H7 (cell line): ENCODE measurements around the gene SLC11A1. TPM values are rescaled to one million over a fixed set of nuclear protein-coding genes. Genes with fewer than 3 reads are reported as not detected.

Experiments used
- DNase-seq: peaks from one replicate; pipeline ENCODE4 v3.0.0; 2012
- H3K27me3 ChIP-seq: 2 replicates; pipeline ENCODE4 v1.6.0; 2011; ENCODE audit warnings: mild to moderate bottlenecking, low read length; ENCODE audit not compliant: control insufficient read depth, insufficient read depth
- H3K36me3 ChIP-seq: replicated peaks from 2 replicates; pipeline ENCODE4 v1.5.1; 2011; ENCODE audit warnings: low read length; ENCODE audit not compliant: control insufficient read depth, insufficient read depth
- H3K4me3 ChIP-seq: 2 replicates; pipeline ENCODE4 v1.5.1; 2011; ENCODE audit warnings: low read depth, mild to moderate bottlenecking, control low read depth, low read length, moderate library complexity; ENCODE audit not compliant: insufficient read depth
- total RNA-seq: library from RNA; depleted of rRNA; stranded (reverse); fragments of >200 nt; shearing (Covaris generic); gene quantifications from 2 replicates; pipeline ENCODE4 v1.2.3, GENCODE V29; 2014

SLC11A1 gene
- total RNA-seq, 1 experiment from 2014 or later: not detected

- no peak for DNase-seq
- peaks cover 31% of the 10 kb centered on the region for H3K27me3 ChIP-seq
- H3K4me3 ChIP-seq: no peak overlapping the region
- H3K36me3 ChIP-seq: no peaks in the 10 kb centered on the region
Measured at GRCh38 chr2:218394298-218395089, 12.4 kb downstream of the SLC11A1 start.

DNA sequence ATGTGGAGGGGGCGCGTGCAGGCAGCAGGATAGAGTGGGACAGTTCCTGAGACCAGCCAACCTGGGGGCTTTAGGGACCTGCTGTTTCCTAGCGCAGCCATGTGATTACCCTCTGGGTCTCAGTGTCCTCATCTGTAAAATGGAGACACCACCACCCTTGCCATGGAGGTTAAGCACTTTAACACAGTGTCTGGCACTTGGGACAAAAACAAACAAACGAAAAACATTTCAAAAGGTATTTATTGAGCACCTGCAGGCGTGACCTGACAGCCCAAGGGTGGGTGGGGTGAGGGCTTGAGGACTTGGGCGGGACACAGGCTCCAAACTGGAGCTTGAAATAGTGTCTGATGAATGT is 13.0 kb downstream of the SLC11A1 start:
- peak overlapping the region; percentile 64; the same call in 1 of the 2 replicates for H3K4me3 ChIP-seq

DNA sequence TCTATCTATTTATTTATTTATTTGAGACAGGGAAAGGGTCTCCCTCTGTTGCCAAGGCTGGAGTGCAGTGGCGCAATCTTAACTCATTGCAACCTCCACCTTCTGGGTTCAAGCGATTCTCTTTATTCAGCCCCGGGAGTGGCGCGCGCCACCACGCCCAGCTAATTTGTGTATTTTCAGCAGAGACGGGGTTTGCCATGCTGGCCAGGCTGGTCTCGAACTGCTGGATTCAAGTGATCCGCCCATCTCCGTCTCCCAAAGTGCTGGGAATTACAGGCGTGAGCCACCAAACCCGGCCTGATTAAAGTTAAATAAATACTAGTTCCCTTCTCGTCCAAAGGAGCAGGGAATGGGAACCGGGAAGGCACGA is 13.4 kb downstream of the SLC11A1 start:
- DNase-seq: no peak
- no peaks in the 10 kb centered on the region for H3K36me3 ChIP-seq
- peak overlapping the region; percentile 64 for H3K4me3 ChIP-seq
- H3K27me3 ChIP-seq: peaks cover 31% of the 10 kb centered on the region

More for the DNA sequence above, 13.0 kb downstream of the SLC11A1 start:
- Histone ChIP-seq H3K27me3 (peaks cover 31% of the 10 kb centered on the region), H3K36me3 (no peaks in the 10 kb centered on the region)
- no peak for DNase-seq

DNA sequence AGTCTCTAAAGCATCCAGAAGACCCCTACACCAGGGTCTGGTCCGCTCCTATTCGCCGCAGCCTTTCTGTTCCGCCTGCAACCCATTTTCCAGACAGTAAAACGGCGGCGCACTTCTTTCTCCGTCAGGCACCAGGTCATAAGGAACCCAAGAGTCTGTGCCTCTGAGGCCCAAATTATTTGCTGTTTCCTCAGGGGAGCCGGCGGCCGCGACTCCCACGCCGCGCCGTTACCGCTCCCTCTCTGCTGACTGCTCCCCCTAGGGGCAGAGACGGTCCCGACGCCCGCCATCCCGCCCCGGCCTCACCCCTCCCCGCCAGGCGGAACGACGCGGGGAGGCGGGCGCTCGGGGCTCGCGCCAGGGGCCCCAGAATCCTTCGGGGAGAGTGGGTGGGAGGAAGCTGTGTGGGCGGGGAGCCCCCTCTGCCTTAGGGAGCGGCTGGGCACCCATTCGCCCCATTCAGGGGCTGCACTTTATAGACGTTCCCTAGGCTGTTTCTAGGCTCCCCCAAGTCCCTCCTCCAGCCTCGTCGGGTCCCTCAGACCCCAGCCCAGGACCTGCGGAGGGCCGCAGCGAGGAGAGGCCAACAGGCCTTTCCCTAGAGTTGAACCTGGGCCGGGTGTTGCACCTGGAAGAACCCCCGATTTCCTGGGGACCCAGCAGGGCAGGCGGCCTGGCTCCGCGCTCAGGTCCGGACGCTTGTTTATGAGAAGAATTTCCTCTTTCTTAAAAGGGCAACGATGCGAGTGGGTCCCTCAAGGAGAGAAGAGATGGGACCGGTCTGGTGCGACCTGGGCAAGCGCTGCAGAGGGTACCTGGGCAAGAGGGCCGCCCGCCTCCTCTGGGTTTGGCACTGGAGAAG is 14.0 kb downstream of the SLC11A1 start:
- peak; percentile 96 for DNase-seq
- Histone ChIP-seq H3K36me3 (no peaks in the 10 kb centered on the region), H3K4me3 (peak overlapping the region; percentile 64), H3K27me3 (peaks cover 31% of the 10 kb centered on the region)

GRCh38 chr2:218396688-218397462 is 14.8 kb downstream of the SLC11A1 start:
- H3K4me3 ChIP-seq: peak overlapping the region; percentile 64
- DNase-seq: peak; percentile 60
- peaks cover 31% of the 10 kb centered on the region for H3K27me3 ChIP-seq
- no peaks in the 10 kb centered on the region for H3K36me3 ChIP-seq

GRCh38 chr2:218397463-218397819 is 15.4 kb downstream of the SLC11A1 start:
- peak; percentile 18 for DNase-seq
- peaks cover 31% of the 10 kb centered on the region for H3K27me3 ChIP-seq
- H3K4me3 ChIP-seq: peak overlapping the region; percentile 64
- no peaks in the 10 kb centered on the region for H3K36me3 ChIP-seq

- Histone ChIP-seq H3K27me3 (peaks cover 31% of the 10 kb centered on the region), H3K36me3 (no peaks in the 10 kb centered on the region), H3K4me3 (peak overlapping the region; percentile 64)
- DNase-seq: peak; percentile 87
Measured at GRCh38 chr2:218397820-218398436, 15.9 kb downstream of the SLC11A1 start.

GRCh38 chr2:218398437-218399390 is 16.6 kb downstream of the SLC11A1 start:
- Histone ChIP-seq H3K4me3 (peak overlapping the region; percentile 64), H3K36me3 (no peaks in the 10 kb centered on the region; the same call in 1 of the 2 replicates), H3K27me3 (peaks cover 31% of the 10 kb centered on the region)
- DNase-seq: peak; percentile 92

GRCh38 chr2:218399391-218400166 is 17.5 kb downstream of the SLC11A1 start, which contains the start of gene CTDSP1:
TSS of gene CTDSP1 (plus strand) at chr2:218399868. CDS start at chr2:218400091, 223 bp downstream.
- Histone ChIP-seq H3K36me3 (peaks cover 4% of the 10 kb centered on the region), H3K27me3 (peaks cover 31% of the 10 kb centered on the region)
- peak; percentile 95 for DNase-seq

DNA sequence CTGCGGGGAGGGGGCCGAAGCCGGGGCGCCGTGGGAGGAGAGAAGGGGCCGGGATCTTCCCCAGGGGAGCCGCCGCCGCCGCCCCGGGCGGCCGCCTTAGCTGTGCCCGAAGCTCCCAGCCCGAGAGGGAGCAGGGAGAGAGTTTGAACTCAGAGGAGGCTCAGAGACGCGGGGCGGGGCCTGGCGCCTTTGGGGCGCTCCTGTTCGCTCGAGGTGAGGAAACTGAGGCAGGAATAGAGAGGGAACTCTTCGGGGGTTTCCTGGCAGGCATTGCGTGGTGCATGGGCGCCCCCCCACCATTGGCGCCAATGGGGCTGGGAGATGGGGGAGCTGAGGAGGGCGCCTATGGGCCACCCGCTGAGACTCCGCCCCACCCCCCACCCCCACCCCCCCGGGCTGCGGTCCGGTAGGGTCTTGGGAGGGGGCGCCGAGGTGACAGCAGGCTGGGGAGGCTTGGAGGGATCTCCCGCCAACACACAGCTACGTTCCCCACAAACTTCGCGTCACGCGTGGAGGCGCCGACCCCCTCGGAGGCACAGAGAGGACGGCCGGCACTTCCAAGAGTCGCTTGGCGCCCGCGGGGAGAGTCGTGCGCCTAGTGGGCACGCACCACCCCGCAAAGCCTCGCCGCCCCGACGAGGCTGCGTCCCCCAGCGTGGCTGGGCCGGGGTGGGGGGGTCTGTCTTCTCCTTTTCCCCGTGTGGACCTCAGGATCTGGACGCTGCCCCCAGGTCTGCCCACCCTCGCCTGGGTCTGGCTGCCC is 18.3 kb downstream of the SLC11A1 start:
- Histone ChIP-seq H3K36me3 (peaks cover 4% of the 10 kb centered on the region), H3K27me3 (peaks cover 31% of the 10 kb centered on the region), H3K4me3 (peak overlapping the region; percentile 68)
- DNase-seq: peak; percentile 82

More at GRCh38 chr2:218399391-218400166, 17.5 kb downstream of the SLC11A1 start, which contains the start of gene CTDSP1:
- H3K4me3 ChIP-seq: peak within 1 kb of the TSS; percentile 68

DNA sequence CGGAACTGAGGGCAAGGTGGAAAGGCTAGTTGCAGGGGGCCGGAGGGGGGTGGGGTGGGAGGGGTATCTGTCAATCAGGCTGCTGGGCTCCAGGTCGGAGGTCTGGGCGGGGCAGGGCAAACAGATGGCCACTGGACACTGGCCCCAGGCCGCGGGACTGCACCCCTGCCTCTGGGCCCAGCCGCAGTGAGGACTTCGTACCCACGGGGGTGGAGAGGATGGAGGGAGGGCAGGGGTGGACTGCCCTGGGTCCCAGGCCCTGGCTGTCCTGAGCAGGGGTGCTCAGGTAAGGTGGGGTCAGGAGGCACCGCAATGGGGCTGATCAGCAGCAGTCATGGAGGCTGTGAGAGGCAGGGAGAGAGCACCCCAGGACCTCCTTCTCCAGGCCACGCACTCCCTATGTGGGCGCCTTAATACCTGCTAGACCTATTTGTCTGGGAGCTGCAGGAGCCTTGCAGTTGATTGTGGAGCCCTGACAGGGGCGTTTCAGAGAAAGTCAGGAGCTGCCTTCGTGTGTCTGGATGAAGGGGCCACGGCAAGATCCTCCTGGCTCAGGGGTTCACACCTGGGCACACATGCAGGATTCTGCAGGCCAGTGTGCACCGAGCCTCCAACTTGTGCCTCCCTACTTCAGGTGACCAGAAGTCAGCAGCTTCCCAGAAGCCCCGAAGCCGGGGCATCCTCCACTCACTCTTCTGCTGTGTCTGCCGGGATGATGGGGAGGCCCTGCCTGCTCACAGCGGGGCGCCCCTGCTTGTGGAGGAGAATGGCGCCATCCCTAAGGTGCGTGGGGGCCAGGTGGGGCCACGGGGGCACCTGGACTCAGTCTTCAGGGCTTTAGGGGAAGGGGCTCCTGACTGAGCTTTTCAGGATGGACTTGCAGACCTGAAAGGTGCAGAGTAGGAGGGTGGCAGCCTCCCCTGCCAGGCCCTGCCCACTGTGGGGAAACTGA is 19.1 kb downstream of the SLC11A1 start:
- peaks cover 4% of the 10 kb centered on the region for H3K36me3 ChIP-seq
- peak; percentile 89 for DNase-seq
- H3K27me3 ChIP-seq: peaks cover 31% of the 10 kb centered on the region
- peak overlapping the region; percentile 68 for H3K4me3 ChIP-seq
